Gastrocnemius medialis (tissue), 4 donors: ENCODE measurements around the gene ZBTB20.

Experiments
- CTCF ChIP-seq, 5 experiments: fragments of 450-650 bp in 3 of 5; fragments of 200-600 bp in 2 of 5; sonication (generic) in 2 of 5; IDR thresholded peaks in 4 of 5; conservative IDR thresholded peaks in 1 of 5; 1 replicate in 4 of 5; 2 replicates in 1 of 5; pipeline ENCODE4 v1.5.1; 2016 to 2019; ENCODE audit warnings: antibody characterized with exemption in 5 of 5, mild to moderate bottlenecking in 3 of 5, moderate library complexity in 3 of 5
- POLR2A ChIP-seq, 2 donors: fragments of 450-650 bp; IDR thresholded peaks; one replicate each; pipeline ENCODE4 v1.6.1; 2017; ENCODE audit warnings: antibody characterized with exemption in 2 of 2, mild to moderate bottlenecking in 2 of 2, moderate library complexity in 2 of 2

- no peak for TF ChIP-seq CTCF (IDR thresholded peaks at IDR 0.05 in 4 of 5, conservative IDR thresholded peaks at IDR 0.05 in 1 of 5)
- TF ChIP-seq POLR2A (IDR thresholded peaks at IDR 0.05), result no peak
Observed at GRCh38 chr3:114551770-114552526, 595.1 kb downstream of the ZBTB20 start.
